Measurements from ENCODE around the gene UBAP2. TPM values are rescaled to one million over a fixed set of nuclear protein-coding genes. Genes with fewer than 3 reads are reported as not detected.
A peak's percentile ranks its signal among the peaks of the same experiment; 100 is the strongest.

UBAP2 gene
- total RNA-seq, 4 donors from 2014 or later, result 27.2 to 52.5 (median 32.9) TPM

GRCh38 chr9:34036625-34037024 is 12.1 kb downstream of the UBAP2 start:
- H3K27me3 ChIP-seq, result no peaks in the 10 kb centered on the region
- no peaks in the 10 kb centered on the region for H3K4me1 ChIP-seq
- DNase-seq (ENCODE audit: low spot score in 2 of 2), result peak in 1 of 2 donors; percentile 21
- H3K9me3 ChIP-seq, result no peaks in the 10 kb centered on the region
- no peak overlapping the region for H3K4me3 ChIP-seq
- TF ChIP-seq POLR2A (IDR thresholded peaks at IDR 0.05) (no peak), POLR2AphosphoS5 (IDR thresholded peaks at IDR 0.05) (no peak), EP300 (IDR thresholded peaks at IDR 0.05) (no peak), CTCF (IDR thresholded peaks at IDR 0.05) (no peak)
- 84% methylated on average over 5 of the region's 5 CpGs for WGBS
- H3K27ac ChIP-seq, result no peak overlapping the region
- H3K36me3 ChIP-seq, result peaks cover 5% of the 10 kb centered on the region

- Histone ChIP-seq H3K4me1 (no peaks in the 10 kb centered on the region), H3K4me3 (no peak overlapping the region), H3K27ac (no peak overlapping the region), H3K9me3 (no peaks in the 10 kb centered on the region), H3K27me3 (no peaks in the 10 kb centered on the region), H3K36me3 (peaks cover 5% of the 10 kb centered on the region)
- TF ChIP-seq POLR2AphosphoS5 (IDR thresholded peaks at IDR 0.05) (no peak), EP300 (IDR thresholded peaks at IDR 0.05) (no peak), POLR2A (IDR thresholded peaks at IDR 0.05) (no peak), CTCF (IDR thresholded peaks at IDR 0.05) (no peak)
- no peak for DNase-seq (ENCODE audit: low spot score in 2 of 2)
- WGBS, result 70% methylated on average over 5 of the region's 5 CpGs
Measured at GRCh38 chr9:34035656-34036055, 13.0 kb downstream of the UBAP2 start.

- no peak for DNase-seq (ENCODE audit: low spot score in 2 of 2)
- Histone ChIP-seq H3K36me3 (peaks cover 5% of the 10 kb centered on the region), H3K9me3 (no peaks in the 10 kb centered on the region), H3K27me3 (no peaks in the 10 kb centered on the region), H3K4me3 (no peak overlapping the region), H3K4me1 (no peaks in the 10 kb centered on the region), H3K27ac (no peak overlapping the region)
- TF ChIP-seq POLR2A (IDR thresholded peaks at IDR 0.05) (no peak), EP300 (IDR thresholded peaks at IDR 0.05) (no peak), POLR2AphosphoS5 (IDR thresholded peaks at IDR 0.05) (no peak), CTCF (IDR thresholded peaks at IDR 0.05) (no peak)
- 80% methylated on average over 6 of the region's 6 CpGs for WGBS
Measured at GRCh38 chr9:34034698-34035065, 14.0 kb downstream of the UBAP2 start.

- WGBS, result 72% methylated on average over 7 of the region's 7 CpGs
- no peaks in the 10 kb centered on the region for H3K9me3 ChIP-seq
- H3K36me3 ChIP-seq, result peaks cover 5% of the 10 kb centered on the region
- no peaks in the 10 kb centered on the region for H3K4me1 ChIP-seq
- H3K27ac ChIP-seq, result no peak overlapping the region
- DNase-seq (ENCODE audit: low spot score in 2 of 2), result no peak
- no peak overlapping the region for H3K4me3 ChIP-seq
- H3K27me3 ChIP-seq, result no peaks in the 10 kb centered on the region
- TF ChIP-seq POLR2A (IDR thresholded peaks at IDR 0.05), result no peak
- TF ChIP-seq CTCF (IDR thresholded peaks at IDR 0.05), result no peak
- TF ChIP-seq POLR2AphosphoS5 (IDR thresholded peaks at IDR 0.05), result no peak
- TF ChIP-seq EP300 (IDR thresholded peaks at IDR 0.05), result no peak
Measured at GRCh38 chr9:34032631-34033030, 16.1 kb downstream of the UBAP2 start.

- peak in 1 of 2 donors; percentile 15 for DNase-seq (ENCODE audit: low spot score in 2 of 2)
- Histone ChIP-seq H3K27me3 (no peaks in the 10 kb centered on the region), H3K36me3 (peaks cover 5% of the 10 kb centered on the region), H3K4me3 (no peak overlapping the region), H3K4me1 (no peaks in the 10 kb centered on the region), H3K9me3 (no peaks in the 10 kb centered on the region), H3K27ac (no peak overlapping the region)
- 92% methylated on average over 11 of the region's 11 CpGs for WGBS
- TF ChIP-seq POLR2A (IDR thresholded peaks at IDR 0.05) (no peak), POLR2AphosphoS5 (IDR thresholded peaks at IDR 0.05) (no peak), CTCF (IDR thresholded peaks at IDR 0.05) (no peak), EP300 (IDR thresholded peaks at IDR 0.05) (no peak)
Measured at GRCh38 chr9:34027845-34028574, 20.7 kb downstream of the UBAP2 start.

All from suprapubic skin (tissue), 4 donors.